HG02981 (cell line): ENCODE measurements around the gene ST6GALNAC2.
"Not testable (repeated sequence)": the region's sequence is repeated elsewhere in the genome, so short reads cannot be mapped to it uniquely, and the experiment has no call there.

Experiments
- ATAC-seq: cut with Tn5 transposase; IDR thresholded peaks from one replicate; pipeline ENCODE4 v1.9.1; 2021; ENCODE audit warnings: mild to moderate bottlenecking, moderate library complexity; ENCODE audit not compliant: unreplicated experiment

Gene ST6GALNAC2

GRCh38 chr17:76585649-76586593 lies at the start of gene ST6GALNAC2:
TSS of gene ST6GALNAC2 (minus strand) at chr17:76585860. CDS start at chr17:76585808, 52 bp downstream.
- ATAC-seq: no peak

- ATAC-seq: no peak
Measured at GRCh38 chr17:76635039-76635438, 49.4 kb upstream of the ST6GALNAC2 start.

GRCh38 chr17:76633628-76634328 lies 48.1 kb upstream of the ST6GALNAC2 start:
- ATAC-seq: no peak

- ATAC-seq: no peak
Measured at GRCh38 chr17:76631821-76632565, 46.3 kb upstream of the ST6GALNAC2 start.

- ATAC-seq: no peak
Measured at GRCh38 chr17:76630151-76630550, 44.5 kb upstream of the ST6GALNAC2 start.

- no peak for ATAC-seq
Measured at GRCh38 chr17:76627510-76627909, 41.9 kb upstream of the ST6GALNAC2 start.

- ATAC-seq: no peak
Measured at GRCh38 chr17:76626442-76626841, 40.8 kb upstream of the ST6GALNAC2 start.

- no peak for ATAC-seq
Measured at GRCh38 chr17:76625496-76625895, 39.8 kb upstream of the ST6GALNAC2 start.

GRCh38 chr17:76623271-76624146 lies 37.8 kb upstream of the ST6GALNAC2 start:
- no peak for ATAC-seq

- no peak for ATAC-seq
Measured at GRCh38 chr17:76617838-76618237, 32.2 kb upstream of the ST6GALNAC2 start.

- no peak for ATAC-seq
Measured at GRCh38 chr17:76614912-76615617, 29.4 kb upstream of the ST6GALNAC2 start.

- not testable (repeated sequence) for ATAC-seq
Measured at GRCh38 chr17:76614064-76614759, 28.6 kb upstream of the ST6GALNAC2 start.

GRCh38 chr17:76612977-76613851 lies 27.6 kb upstream of the ST6GALNAC2 start:
- ATAC-seq: no peak

GRCh38 chr17:76612465-76612864 lies 26.8 kb upstream of the ST6GALNAC2 start:
- ATAC-seq: no peak

GRCh38 chr17:76611758-76612157 lies 26.1 kb upstream of the ST6GALNAC2 start:
- ATAC-seq: no peak

- not testable (repeated sequence) for ATAC-seq
Measured at GRCh38 chr17:76611080-76611749, 25.6 kb upstream of the ST6GALNAC2 start.

- ATAC-seq: not testable (repeated sequence)
Measured at GRCh38 chr17:76606685-76607084, 21.0 kb upstream of the ST6GALNAC2 start.
